ENCODE results near the gene INPP5J. TPM values are rescaled to one million over a fixed set of nuclear protein-coding genes. Genes with fewer than 3 reads are reported as not detected.
"Not testable (repeated sequence)": the region's sequence is repeated elsewhere in the genome, so short reads cannot be mapped to it uniquely, and the experiment has no call there.

Gene INPP5J
- polyA plus RNA-seq, 1 donor from 2014 or later, result 3.7 TPM

DNA sequence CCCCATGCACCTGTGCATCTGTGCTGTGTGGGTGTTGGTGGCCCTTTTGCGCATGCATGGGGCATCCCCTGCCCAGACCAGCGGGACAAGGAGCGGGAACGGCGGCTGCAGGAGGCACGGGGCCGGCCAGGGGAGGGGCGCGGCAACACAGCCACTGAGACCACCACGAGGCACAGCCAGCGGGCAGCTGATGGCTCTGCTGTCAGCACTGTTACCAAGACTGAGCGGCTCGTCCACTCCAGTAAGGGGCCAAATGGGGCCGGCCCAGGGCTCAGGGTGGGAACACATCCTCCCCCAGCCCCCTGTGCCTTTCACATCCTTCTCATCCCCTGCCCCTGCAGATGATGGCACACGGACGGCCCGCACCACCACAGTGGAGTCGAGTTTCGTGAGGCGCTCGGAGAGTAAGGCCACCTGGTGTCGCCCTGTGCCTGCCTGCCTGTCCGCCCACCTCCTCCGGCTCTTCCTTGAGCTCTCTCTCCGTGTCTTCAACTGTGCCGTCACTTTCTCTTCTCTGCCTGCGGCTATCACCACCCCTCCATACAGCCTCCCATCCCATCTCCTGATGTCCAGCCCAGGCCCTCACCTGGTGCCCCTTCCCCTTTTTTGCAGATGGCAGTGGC lies 26.0 kb upstream of the INPP5J start:
- Histone ChIP-seq H3K9me3 (ENCODE audit: low read length) (no peaks in the 10 kb centered on the region), H2AFZ (ENCODE audit: low read depth, low read length) (no peak overlapping the region), H3K36me3 (ENCODE audit: insufficient read depth, low read length) (no peaks in the 10 kb centered on the region), H3F3A (ENCODE audit: insufficient read depth, low read length, poor library complexity, severe bottlenecking) (no peaks in the 10 kb centered on the region), H4K20me1 (ENCODE audit: insufficient read depth) (no peaks in the 10 kb centered on the region), H3K27ac (ENCODE audit: low read length) (no peak overlapping the region), H3K79me2 (replicated peaks; ENCODE audit: insufficient read depth, low read length) (no peaks in the 10 kb centered on the region), H3K9ac (ENCODE audit: low read length) (no peak overlapping the region), H3K4me2 (ENCODE audit: low read length) (no peak overlapping the region), H3K4me3 (ENCODE audit: low read length) (no peak overlapping the region), H3K9me2 (ENCODE audit: insufficient read depth, low read length) (no peaks in the 10 kb centered on the region), H3K27me3 (ENCODE audit: insufficient read depth, low read depth, low read length) (no peaks in the 10 kb centered on the region)
- TF ChIP-seq, protein P1, sequence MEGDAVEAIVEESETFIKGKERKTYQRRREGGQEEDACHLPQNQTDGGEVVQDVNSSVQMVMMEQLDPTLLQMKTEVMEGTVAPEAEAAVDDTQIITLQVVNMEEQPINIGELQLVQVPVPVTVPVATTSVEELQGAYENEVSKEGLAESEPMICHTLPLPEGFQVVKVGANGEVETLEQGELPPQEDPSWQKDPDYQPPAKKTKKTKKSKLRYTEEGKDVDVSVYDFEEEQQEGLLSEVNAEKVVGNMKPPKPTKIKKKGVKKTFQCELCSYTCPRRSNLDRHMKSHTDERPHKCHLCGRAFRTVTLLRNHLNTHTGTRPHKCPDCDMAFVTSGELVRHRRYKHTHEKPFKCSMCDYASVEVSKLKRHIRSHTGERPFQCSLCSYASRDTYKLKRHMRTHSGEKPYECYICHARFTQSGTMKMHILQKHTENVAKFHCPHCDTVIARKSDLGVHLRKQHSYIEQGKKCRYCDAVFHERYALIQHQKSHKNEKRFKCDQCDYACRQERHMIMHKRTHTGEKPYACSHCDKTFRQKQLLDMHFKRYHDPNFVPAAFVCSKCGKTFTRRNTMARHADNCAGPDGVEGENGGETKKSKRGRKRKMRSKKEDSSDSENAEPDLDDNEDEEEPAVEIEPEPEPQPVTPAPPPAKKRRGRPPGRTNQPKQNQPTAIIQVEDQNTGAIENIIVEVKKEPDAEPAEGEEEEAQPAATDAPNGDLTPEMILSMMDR (IDR thresholded peaks at IDR 0.05; ENCODE audit: poor library complexity, severe bottlenecking), result no peak
- no peak for TF ChIP-seq MXI1 (conservative IDR thresholded peaks at IDR 0.05; ENCODE audit: poor library complexity, severe bottlenecking)
- no peak for TF ChIP-seq RAD21 (conservative IDR thresholded peaks at IDR 0.05)
- TF ChIP-seq EP300 (conservative IDR thresholded peaks at IDR 0.05; ENCODE audit: poor library complexity, severe bottlenecking), result no peak
- no peak for TF ChIP-seq SMC3 (conservative IDR thresholded peaks at IDR 0.05; ENCODE audit: poor library complexity)
- TF ChIP-seq POLR2AphosphoS5 (IDR thresholded peaks at IDR 0.05), result no peak
- TF ChIP-seq EZH2 (IDR thresholded peaks at IDR 0.05; ENCODE audit: borderline replicate concordance, insufficient read depth, low read length, poor library complexity, severe bottlenecking), result no peak
- TF ChIP-seq, protein P2, sequence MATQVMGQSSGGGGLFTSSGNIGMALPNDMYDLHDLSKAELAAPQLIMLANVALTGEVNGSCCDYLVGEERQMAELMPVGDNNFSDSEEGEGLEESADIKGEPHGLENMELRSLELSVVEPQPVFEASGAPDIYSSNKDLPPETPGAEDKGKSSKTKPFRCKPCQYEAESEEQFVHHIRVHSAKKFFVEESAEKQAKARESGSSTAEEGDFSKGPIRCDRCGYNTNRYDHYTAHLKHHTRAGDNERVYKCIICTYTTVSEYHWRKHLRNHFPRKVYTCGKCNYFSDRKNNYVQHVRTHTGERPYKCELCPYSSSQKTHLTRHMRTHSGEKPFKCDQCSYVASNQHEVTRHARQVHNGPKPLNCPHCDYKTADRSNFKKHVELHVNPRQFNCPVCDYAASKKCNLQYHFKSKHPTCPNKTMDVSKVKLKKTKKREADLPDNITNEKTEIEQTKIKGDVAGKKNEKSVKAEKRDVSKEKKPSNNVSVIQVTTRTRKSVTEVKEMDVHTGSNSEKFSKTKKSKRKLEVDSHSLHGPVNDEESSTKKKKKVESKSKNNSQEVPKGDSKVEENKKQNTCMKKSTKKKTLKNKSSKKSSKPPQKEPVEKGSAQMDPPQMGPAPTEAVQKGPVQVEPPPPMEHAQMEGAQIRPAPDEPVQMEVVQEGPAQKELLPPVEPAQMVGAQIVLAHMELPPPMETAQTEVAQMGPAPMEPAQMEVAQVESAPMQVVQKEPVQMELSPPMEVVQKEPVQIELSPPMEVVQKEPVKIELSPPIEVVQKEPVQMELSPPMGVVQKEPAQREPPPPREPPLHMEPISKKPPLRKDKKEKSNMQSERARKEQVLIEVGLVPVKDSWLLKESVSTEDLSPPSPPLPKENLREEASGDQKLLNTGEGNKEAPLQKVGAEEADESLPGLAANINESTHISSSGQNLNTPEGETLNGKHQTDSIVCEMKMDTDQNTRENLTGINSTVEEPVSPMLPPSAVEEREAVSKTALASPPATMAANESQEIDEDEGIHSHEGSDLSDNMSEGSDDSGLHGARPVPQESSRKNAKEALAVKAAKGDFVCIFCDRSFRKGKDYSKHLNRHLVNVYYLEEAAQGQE (IDR thresholded peaks at IDR 0.05; ENCODE audit: borderline replicate concordance), result no peak
- TF ChIP-seq TAF1 (IDR thresholded peaks at IDR 0.05; ENCODE audit: low read depth), result no peak

DNA sequence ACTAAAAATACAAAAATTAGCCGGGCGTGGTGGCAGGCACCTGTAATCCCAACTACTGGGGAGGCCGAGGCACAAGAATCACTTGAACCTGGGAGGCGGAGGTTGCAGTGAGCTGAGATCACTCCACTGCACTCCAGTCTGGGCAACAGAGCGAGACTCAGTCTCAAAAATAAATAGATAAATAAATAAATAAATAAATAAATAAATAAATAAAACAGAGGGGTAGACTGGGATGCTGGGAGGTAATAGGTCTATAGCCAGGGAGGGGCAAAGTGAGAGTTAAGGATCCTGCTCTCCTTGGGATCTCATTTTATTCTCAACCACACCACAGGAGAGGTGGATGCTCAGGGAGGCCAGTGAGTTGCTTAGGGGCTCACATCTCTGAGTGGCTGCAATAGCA lies 25.2 kb upstream of the INPP5J start:
- H3K9me3 ChIP-seq (ENCODE audit: low read length); H3K4me3 ChIP-seq (ENCODE audit: low read length); H3K27me3 ChIP-seq (ENCODE audit: insufficient read depth, low read depth, low read length); H3F3A ChIP-seq (ENCODE audit: insufficient read depth, low read length, poor library complexity, severe bottlenecking); H4K20me1 ChIP-seq (ENCODE audit: insufficient read depth); H3K79me2 ChIP-seq (replicated peaks; ENCODE audit: insufficient read depth, low read length); H3K36me3 ChIP-seq (ENCODE audit: insufficient read depth, low read length); H3K4me2 ChIP-seq (ENCODE audit: low read length); H3K9ac ChIP-seq (ENCODE audit: low read length); H3K27ac ChIP-seq (ENCODE audit: low read length); H3K9me2 ChIP-seq (ENCODE audit: insufficient read depth, low read length); H2AFZ ChIP-seq (ENCODE audit: low read depth, low read length): not testable (repeated sequence)
